H1 (cell line): ENCODE data around the gene HES7.
A peak's percentile ranks its signal among the peaks of the same experiment; 100 is the strongest.

Experiments used
- BRCA1 ChIP-seq: IDR thresholded peaks from 2 replicates; pipeline ENCODE4 v1.6.1; 2012; ENCODE audit warnings: low read depth, low read length, improper control_type of control experiment
- CTCF ChIP-seq, 3 experiments: IDR thresholded peaks; 1 replicate in 2 of 3; 2 replicates in 1 of 3; pipeline versions ENCODE4 v1.5.1 to v1.6.1; 2011; ENCODE audit warnings: low read length in 3 of 3, mild to moderate bottlenecking in 3 of 3, inconsistent platforms in 2 of 3, low read depth in 1 of 3, moderate library complexity in 1 of 3; ENCODE audit not compliant: insufficient read depth in 1 of 3; ENCODE audit errors: control extremely low read depth in 1 of 3
- E2F6 ChIP-seq: IDR thresholded peaks from 2 replicates; pipeline ENCODE4 v1.6.1; 2012; ENCODE audit warnings: inconsistent platforms
- KDM1A ChIP-seq: fragments of 200-600, 300-600 bp; sonication (generic); IDR thresholded peaks from 2 replicates; pipeline ENCODE4 v1.7.1; 2016; ENCODE audit warnings: mild to moderate bottlenecking, low read length, borderline replicate concordance
- KDM5A ChIP-seq: fragments of 200-600 bp; IDR thresholded peaks from 2 replicates; pipeline ENCODE4 v1.7.1; 2012; ENCODE audit warnings: mild to moderate bottlenecking, low read length, inconsistent platforms, mixed read lengths
- POLR2A ChIP-seq, 2 experiments: IDR thresholded peaks; 1 replicate in 1 of 2; 2 replicates in 1 of 2; pipeline ENCODE4 v1.6.1; 2011; ENCODE audit warnings: low read depth in 2 of 2, low read length in 2 of 2, mild to moderate bottlenecking in 2 of 2; ENCODE audit errors: control extremely low read depth in 1 of 2
- RAD21 ChIP-seq, 2 experiments: IDR thresholded peaks in 1 of 2; conservative IDR thresholded peaks in 1 of 2; 2 replicates each; pipeline ENCODE4 v1.6.1; 2011; ENCODE audit warnings: low read depth in 2 of 2, low read length in 2 of 2, improper control_type of control experiment in 1 of 2, inconsistent platforms in 1 of 2, mild to moderate bottlenecking in 1 of 2, moderate library complexity in 1 of 2
- SIN3A ChIP-seq, 2 experiments: IDR thresholded peaks in 1 of 2; conservative IDR thresholded peaks in 1 of 2; 2 replicates each; pipeline ENCODE4 v1.6.1; 2011 to 2012; ENCODE audit warnings: low read length in 2 of 2, improper control_type of control experiment in 1 of 2, low read depth in 1 of 2, mild to moderate bottlenecking in 1 of 2
- SP1 ChIP-seq: IDR thresholded peaks from 2 replicates; pipeline ENCODE4 v1.6.1; 2011; ENCODE audit warnings: low read depth, low read length
- ZNF274 ChIP-seq: IDR thresholded peaks from 2 replicates; pipeline ENCODE4 v1.7.0; 2012; ENCODE audit warnings: low read length, borderline replicate concordance; ENCODE audit errors: extremely low read depth

GRCh38 chr17:8161289-8162232 lies 37.7 kb upstream of the HES7 start:
- TF ChIP-seq RAD21 (IDR thresholded peaks at IDR 0.05 in 1 of 2, conservative IDR thresholded peaks at IDR 0.05 in 1 of 2; ENCODE audit: low read depth in 2 of 2, low read length in 2 of 2) (no peak), BRCA1 (no peak), KDM5A (no peak), KDM1A (no peak), POLR2A (IDR thresholded peaks at IDR 0.05; ENCODE audit: control extremely low read depth in 1 of 2, low read depth in 2 of 2, low read length in 2 of 2) (peak in 1 of 2 experiments; percentile 13; a peak in 1 of 3 replicates), SP1 (no peak), E2F6 (no peak), CTCF (IDR thresholded peaks at IDR 0.05; ENCODE audit: control extremely low read depth in 1 of 3, insufficient read depth in 1 of 3, low read depth in 1 of 3, low read length in 3 of 3) (no peak), ZNF274 (no peak), SIN3A (conservative IDR thresholded peaks at IDR 0.05 in 1 of 2, IDR thresholded peaks at IDR 0.05 in 1 of 2; ENCODE audit: low read depth in 1 of 2, low read length in 2 of 2) (no peak)
